Fibroblast of lung (primary cell): ENCODE measurements around the gene TSC22D2.

ENCODE experiments used
- CTCF ChIP-seq, 2 donors: IDR thresholded peaks in 1 of 2; conservative IDR thresholded peaks in 1 of 2; 1 replicate in 1 of 2; 2 replicates in 1 of 2; pipeline ENCODE4 v1.5.1; 2011 to 2012; ENCODE audit warnings: low read length in 2 of 2, control low read depth in 1 of 2, inconsistent platforms in 1 of 2, low read depth in 1 of 2, mild to moderate bottlenecking in 1 of 2
- EZH2 ChIP-seq: IDR thresholded peaks from 2 replicates; pipeline ENCODE4 v1.5.1; 2012; ENCODE audit warnings: low read length, control low read depth, mild to moderate bottlenecking; ENCODE audit errors: missing control alignments

GRCh38 chr3:150443331-150443741 is 35.2 kb downstream of the TSC22D2 start:
- no peak for TF ChIP-seq CTCF (conservative IDR thresholded peaks at IDR 0.05 in 1 of 2, IDR thresholded peaks at IDR 0.05 in 1 of 2; ENCODE audit: low read depth in 1 of 2, low read length in 2 of 2)
- TF ChIP-seq EZH2: no peak
